ENCODE data around the gene KCNJ6.

The KCNJ6 gene

DNA sequence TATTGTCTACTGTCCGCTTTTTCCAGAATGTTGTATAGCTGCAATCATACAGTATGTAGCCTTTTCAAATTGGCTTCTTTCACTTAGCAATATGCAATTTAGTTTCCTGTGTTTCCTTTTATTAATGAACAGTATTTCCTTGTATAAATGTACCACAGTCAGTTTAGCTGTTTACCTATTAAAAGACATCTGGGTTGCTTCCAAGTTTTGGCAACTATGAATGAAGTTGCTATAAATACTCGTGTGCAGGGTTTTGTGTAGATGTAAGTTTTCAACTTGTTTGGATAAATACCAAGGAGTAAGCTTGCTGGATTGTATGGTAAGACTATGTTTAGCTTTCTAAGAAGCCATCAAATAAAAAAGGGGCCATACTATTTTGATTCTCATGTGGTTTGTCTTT lies 24.4 kb upstream of the KCNJ6 start:
- TF ChIP-seq CTCF (conservative IDR thresholded peaks at IDR 0.05; ENCODE audit: low read depth, low read length): no peak
- DNase-seq (ENCODE audit: low read depth): no peak

GRCh38 chr21:37939838-37940237 lies 23.6 kb upstream of the KCNJ6 start:
- H3K4me3 ChIP-seq (ENCODE audit: low read depth, low read length): no peak overlapping the region
- no peak for DNase-seq (ENCODE audit: low read depth)
- no peak for TF ChIP-seq CTCF (conservative IDR thresholded peaks at IDR 0.05; ENCODE audit: low read depth, low read length)

More for the DNA sequence above, 24.4 kb upstream of the KCNJ6 start:
- H3K4me3 ChIP-seq (ENCODE audit: low read depth, low read length): no peak overlapping the region

DNA sequence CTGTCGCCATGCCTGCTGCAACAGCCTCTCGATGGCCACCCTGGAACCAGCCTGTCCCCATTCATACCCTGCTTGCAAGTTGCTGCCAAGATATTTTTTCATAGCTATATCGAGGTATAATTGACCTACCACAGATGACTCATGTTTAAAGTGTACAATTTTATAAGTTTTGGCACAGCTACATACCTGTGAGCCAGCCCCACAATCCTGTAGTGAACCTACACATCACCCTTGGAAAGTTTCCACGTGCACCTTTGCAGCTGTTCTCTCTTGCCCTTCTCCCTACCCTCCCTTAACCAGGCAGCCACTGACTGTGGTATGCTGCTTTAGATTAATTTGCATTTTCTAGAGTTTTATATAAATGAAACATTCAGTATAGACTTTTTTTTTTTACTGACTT lies 23.0 kb upstream of the KCNJ6 start:
- TF ChIP-seq CTCF (conservative IDR thresholded peaks at IDR 0.05; ENCODE audit: low read depth, low read length): no peak
- H3K4me3 ChIP-seq (ENCODE audit: low read depth, low read length): no peak overlapping the region
- no peak for DNase-seq (ENCODE audit: low read depth)

DNA sequence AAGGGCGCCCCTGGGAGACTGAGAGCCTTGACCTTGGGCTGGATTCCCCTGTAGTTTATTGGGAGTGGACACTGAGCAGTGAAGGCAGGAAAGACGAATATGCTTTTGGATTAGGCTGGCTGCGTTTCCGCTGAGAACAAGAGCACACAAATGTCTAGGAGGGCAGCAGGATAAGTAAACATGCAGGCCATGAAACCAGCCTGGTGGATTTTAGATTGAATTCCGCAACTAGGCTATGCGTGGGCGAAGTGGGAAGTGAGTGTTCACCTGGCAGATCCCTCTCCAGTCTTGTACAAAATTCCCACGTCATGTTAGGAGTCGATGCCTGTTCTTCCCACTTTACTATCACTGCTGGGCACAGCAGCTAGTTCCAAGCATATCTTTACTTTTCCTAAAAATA lies 21.4 kb upstream of the KCNJ6 start:
- no peak overlapping the region for H3K4me3 ChIP-seq (ENCODE audit: low read depth, low read length)
- no peak for TF ChIP-seq CTCF (conservative IDR thresholded peaks at IDR 0.05; ENCODE audit: low read depth, low read length)
- no peak for DNase-seq (ENCODE audit: low read depth)

DNA sequence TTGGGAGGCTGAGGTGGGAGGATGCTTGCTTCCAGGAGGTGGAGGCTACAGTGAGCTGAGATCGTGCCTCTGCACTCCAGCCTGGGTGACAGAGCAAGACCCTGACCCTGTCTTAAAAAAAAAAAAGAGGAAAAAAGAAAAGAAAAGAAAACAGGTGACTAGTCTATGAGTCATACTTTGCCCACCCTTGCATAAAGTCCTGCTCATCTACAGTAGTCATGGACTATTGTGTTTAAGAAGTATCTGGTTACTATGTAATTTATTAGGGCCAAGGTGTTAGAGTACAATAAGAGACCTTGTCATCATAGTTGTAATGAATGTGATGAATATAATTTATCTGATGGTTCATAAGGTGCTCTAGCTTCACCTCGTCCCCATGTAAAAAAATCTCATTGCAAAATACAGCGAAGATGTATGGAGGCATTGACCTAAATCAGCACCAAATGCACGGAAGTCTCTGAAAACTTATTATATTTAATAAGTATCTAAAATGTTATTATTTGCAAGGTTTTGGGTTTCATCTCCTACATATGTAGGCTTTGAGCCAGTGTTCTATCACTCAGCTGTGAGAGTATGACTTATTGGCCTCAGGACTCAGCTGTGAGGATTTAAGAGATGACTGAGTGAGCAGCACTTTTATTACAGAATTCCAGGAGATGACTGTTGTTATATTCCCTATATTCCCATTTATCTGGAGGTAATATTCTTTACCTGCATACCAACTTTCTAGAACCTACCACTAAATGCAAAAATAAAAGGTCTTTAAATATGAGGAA lies 19.9 kb upstream of the KCNJ6 start:
- TF ChIP-seq CTCF (conservative IDR thresholded peaks at IDR 0.05; ENCODE audit: low read depth, low read length): no peak
- no peak for DNase-seq (ENCODE audit: low read depth)
- no peak overlapping the region for H3K4me3 ChIP-seq (ENCODE audit: low read depth, low read length)

DNA sequence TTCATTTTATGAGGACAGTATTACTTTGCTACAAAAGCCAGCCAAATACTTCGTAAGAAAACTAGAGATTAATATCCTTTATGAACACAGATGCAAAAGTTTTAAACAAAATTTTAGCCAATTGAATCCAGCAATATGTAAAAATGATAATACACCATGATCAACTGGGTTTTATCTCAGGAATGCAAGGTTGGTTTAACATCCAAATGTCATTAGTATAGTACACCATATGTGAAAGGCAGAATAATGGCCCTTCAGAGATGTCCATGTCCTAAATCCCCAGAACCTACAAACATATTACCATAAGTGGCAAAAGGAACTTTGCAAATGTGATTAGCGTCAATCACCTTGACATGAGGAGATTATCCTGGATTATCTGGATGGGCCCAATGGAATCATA lies 16.7 kb upstream of the KCNJ6 start:
- DNase-seq (ENCODE audit: low read depth): no peak

More for the DNA sequence above, 16.7 kb upstream of the KCNJ6 start:
- no peak overlapping the region for H3K4me3 ChIP-seq (ENCODE audit: low read depth, low read length)
- TF ChIP-seq CTCF (conservative IDR thresholded peaks at IDR 0.05; ENCODE audit: low read depth, low read length): no peak
